HepG2 (cell line): Measurements from ENCODE around the gene SYNC. TPM values are rescaled to one million over a fixed set of nuclear protein-coding genes. Genes with fewer than 3 reads are reported as not detected.
A peak's percentile ranks its signal among the peaks of the same experiment; 100 is the strongest.

Source experiments
- KIAA2018 ChIP-seq: sonication (generic); formaldehyde crosslinking; IDR thresholded peaks from 2 replicates; pipeline ENCODE4 v1.5.0; 2020; ENCODE audit warnings: mild to moderate bottlenecking, missing genetic modification reagents, borderline replicate concordance
- NKX3-1 ChIP-seq: sonication (generic); formaldehyde crosslinking; IDR thresholded peaks from 2 replicates; pipeline ENCODE4 v1.5.0; 2020; ENCODE audit warnings: missing genetic modification reagents
- PATZ1 ChIP-seq: sonication (generic); formaldehyde crosslinking; IDR thresholded peaks from 2 replicates; pipeline ENCODE4 v1.4.0; 2020; ENCODE audit warnings: missing genetic modification reagents
- PHB2 ChIP-seq: fragments of 450-650 bp; IDR thresholded peaks from 2 replicates; pipeline ENCODE4 v1.6.1; 2018; ENCODE audit not compliant: partially characterized antibody
- SMYD3 ChIP-seq: sonication (generic); formaldehyde crosslinking; IDR thresholded peaks from 2 replicates; pipeline ENCODE4 v1.8.1; 2023; ENCODE audit warnings: mild to moderate bottlenecking, missing genetic modification reagents
- SPEN ChIP-seq: sonication (generic); formaldehyde crosslinking; IDR thresholded peaks from 2 replicates; pipeline ENCODE4 v1.5.1; 2020; ENCODE audit warnings: low read depth, mild to moderate bottlenecking, missing genetic modification reagents
- SYNCRIP ChIP-seq: fragments of 200-400 bp; formaldehyde crosslinking; IDR thresholded peaks from 2 replicates; pipeline ENCODE4 v1.6.1; 2018; ENCODE audit warnings: mild to moderate bottlenecking, low read depth, low read length; ENCODE audit not compliant: insufficient read depth
- TAF1 ChIP-seq: sonication (generic); formaldehyde crosslinking; IDR thresholded peaks from 2 replicates; pipeline ENCODE4 v1.4.0; 2020; ENCODE audit warnings: missing genetic modification reagents
- XBP1 ChIP-seq: sonication (generic); formaldehyde crosslinking; IDR thresholded peaks from 2 replicates; pipeline ENCODE4 v1.5.0; 2020; ENCODE audit warnings: missing genetic modification reagents
- ZC3H4 ChIP-seq: sonication (generic); formaldehyde crosslinking; IDR thresholded peaks from 2 replicates; pipeline ENCODE4 v1.4.0; 2020; ENCODE audit warnings: missing genetic modification reagents, borderline replicate concordance
- ZNF207 ChIP-seq: fragments of 450-650 bp; IDR thresholded peaks from 2 replicates; pipeline ENCODE4 v1.6.1; 2016; ENCODE audit warnings: antibody characterized with exemption, borderline replicate concordance
- ZNF598 ChIP-seq: sonication (generic); formaldehyde crosslinking; IDR thresholded peaks from 2 replicates; pipeline ENCODE4 v1.5.1; 2020; ENCODE audit warnings: mild to moderate bottlenecking, missing genetic modification reagents, borderline replicate concordance
- ZNF687 ChIP-seq: sonication (generic); formaldehyde crosslinking; IDR thresholded peaks from 2 replicates; pipeline ENCODE4 v1.5.1; 2020; ENCODE audit warnings: mild to moderate bottlenecking, missing genetic modification reagents, moderate library complexity
- polyA plus RNA-seq, 8 experiments: library from polyadenylated mRNA; depleted of rRNA in 3 of 8; stranded (reverse) in 7 of 8; unstranded in 1 of 8; fragments of >200 nt; fragmentation: Illumina TruSeq in 4 of 8; extraction: Trizol in 4 of 8; gene quantifications; 2 replicates each; pipeline versions ENCODE4 v1.2.1 to v1.2.3, GENCODE V29; 2011 to 2016; ENCODE audit warnings: low read depth in 4 of 8, missing spikeins in 1 of 8, mixed read lengths in 1 of 8; ENCODE audit not compliant: insufficient read depth in 1 of 8
- total RNA-seq, 5 experiments: library from RNA; depleted of rRNA; stranded (reverse); fragments of >200 nt; fragmentation: Illumina TruSeq; extraction: Trizol; gene quantifications; 2 replicates each; pipeline ENCODE4 v1.2.3, GENCODE V29; 2016; ENCODE audit warnings: low read depth in 1 of 5

Gene SYNC
- total and polyA plus RNA-seq, 2 of the 13 experiments (the other 11 are each of a cell fraction or from before 2014, with no cell fraction given) = 2.4 to 5.4 TPM

DNA sequence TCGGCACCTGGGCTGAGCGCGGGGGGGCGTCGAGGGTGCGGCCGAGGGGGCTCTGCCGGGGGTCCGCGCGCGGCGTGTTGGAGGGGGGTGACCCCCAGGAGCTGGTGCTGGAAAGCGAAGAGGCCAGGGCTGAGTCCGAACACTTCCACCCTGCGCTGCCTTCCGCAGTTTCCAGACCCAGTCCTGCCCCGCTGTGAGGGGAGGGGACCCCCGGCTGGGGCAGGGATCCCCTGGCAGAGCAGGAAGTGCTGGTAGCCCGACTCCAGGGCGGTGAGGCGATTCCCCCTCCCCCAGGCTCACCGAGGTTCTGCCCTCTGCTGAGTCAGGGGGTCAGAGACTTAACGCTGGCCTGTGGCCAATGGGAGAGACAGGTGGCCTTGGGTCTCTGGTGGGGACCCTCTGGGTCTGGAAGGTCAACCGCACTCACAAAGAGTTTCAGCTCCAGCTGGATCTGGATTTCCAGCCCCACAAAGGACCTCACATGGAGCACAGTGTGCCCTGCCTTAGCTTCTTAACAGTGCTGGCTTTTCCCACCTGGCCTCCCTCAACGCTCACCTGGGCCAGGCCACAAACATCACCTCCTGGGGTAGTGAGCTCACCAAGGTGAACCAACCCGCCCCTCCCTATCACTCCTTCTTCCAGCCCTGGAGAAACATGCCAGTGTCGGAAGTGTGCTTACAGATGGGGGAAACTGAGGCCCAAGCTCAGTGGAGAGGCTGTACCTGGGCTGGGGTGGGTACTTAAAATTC, 39.8 kb upstream of the SYNC start (continued):
- TF ChIP-seq ZNF687 (CRISPR knock-in tag) (peak; percentile 73), ZNF598 (CRISPR knock-in tag) (0 out of 2 replicates have a peak, but pooled peaks have one; percentile 38), SMYD3 (no peak), PHB2 (no peak), TAF1 (peak; percentile 13; the same call in 1 of the 2 replicates), XBP1 (CRISPR knock-in tag) (no peak), NKX3-1 (CRISPR knock-in tag) (no peak), ZC3H4 (CRISPR knock-in tag) (no peak), PATZ1 (CRISPR knock-in tag) (peak; percentile 75), SPEN (peak; percentile 31; the same call in 1 of the 2 replicates), KIAA2018 (CRISPR knock-in tag) (no peak), SYNCRIP (no peak), ZNF207 (no peak)
